IPS DF 6.9 (cell line): Measurements from ENCODE around the gene PRLR.
"Not testable (repeated sequence)": the region's sequence is repeated elsewhere in the genome, so short reads cannot be mapped to it uniquely, and the experiment has no call there.

Experiments
- DNase-seq: peaks from one replicate; pipeline ENCODE4 v3.0.0-alpha.2; 2013; ENCODE audit warnings: low read depth, low spot score
- H3K27ac ChIP-seq: one replicate; pipeline ENCODE4 v1.5.1; 2013; ENCODE audit warnings: low read length, control low read depth
- H3K27me3 ChIP-seq: 2 replicates; pipeline ENCODE4 v1.6.1; 2013; ENCODE audit warnings: mild to moderate bottlenecking, low read length; ENCODE audit not compliant: control insufficient read depth, insufficient read depth
- H3K36me3 ChIP-seq: 2 replicates; pipeline ENCODE4 v1.6.1; 2013; ENCODE audit warnings: low read length; ENCODE audit not compliant: control insufficient read depth, insufficient read depth
- H3K4me1 ChIP-seq: 2 replicates; pipeline ENCODE4 v1.6.1; 2013; ENCODE audit warnings: low read length; ENCODE audit not compliant: control insufficient read depth, insufficient read depth
- H3K4me3 ChIP-seq: 2 replicates; pipeline ENCODE4 v1.5.1; 2013; ENCODE audit warnings: mild to moderate bottlenecking, low read length
- H3K9me3 ChIP-seq: 2 replicates; pipeline ENCODE4 v1.6.1; 2013; ENCODE audit warnings: low read length, inconsistent platforms; ENCODE audit not compliant: control insufficient read depth, insufficient read depth
- WGBS: extraction: QIAGEN DNeasy Blood & Tissue Kit; methylation state at CpG from one replicate; pipeline ENCODE4 v1.1.7; 2013; ENCODE audit warnings: mixed read lengths, missing lambda C conversion rate; ENCODE audit not compliant: insufficient read length, insufficient coverage; 5-methylcytosine and 5-hydroxymethylcytosine counted together

The PRLR gene

GRCh38 chr5:35246900-35247647 is 16.8 kb upstream of the PRLR start:
- WGBS: no CpG with 5 or more reads among the region's 7 CpGs
- Histone ChIP-seq H3K27ac (no peak overlapping the region), H3K27me3 (no peaks in the 10 kb centered on the region), H3K36me3 (no peaks in the 10 kb centered on the region), H3K4me1 (peaks cover 2% of the 10 kb centered on the region), H3K9me3 (no peaks in the 10 kb centered on the region), H3K4me3 (no peak overlapping the region)
- no peak for DNase-seq

- peaks cover 2% of the 10 kb centered on the region for H3K4me1 ChIP-seq
- no peaks in the 10 kb centered on the region for H3K9me3 ChIP-seq
- no peak for DNase-seq
- no peak overlapping the region for H3K27ac ChIP-seq
- WGBS: no CpG with 5 or more reads among the region's 2 CpGs
- no peaks in the 10 kb centered on the region for H3K36me3 ChIP-seq
- no peak overlapping the region for H3K4me3 ChIP-seq
- H3K27me3 ChIP-seq: no peaks in the 10 kb centered on the region
These were observed 16.1 kb upstream of the PRLR start for GRCh38 chr5:35246411-35246810.

DNA sequence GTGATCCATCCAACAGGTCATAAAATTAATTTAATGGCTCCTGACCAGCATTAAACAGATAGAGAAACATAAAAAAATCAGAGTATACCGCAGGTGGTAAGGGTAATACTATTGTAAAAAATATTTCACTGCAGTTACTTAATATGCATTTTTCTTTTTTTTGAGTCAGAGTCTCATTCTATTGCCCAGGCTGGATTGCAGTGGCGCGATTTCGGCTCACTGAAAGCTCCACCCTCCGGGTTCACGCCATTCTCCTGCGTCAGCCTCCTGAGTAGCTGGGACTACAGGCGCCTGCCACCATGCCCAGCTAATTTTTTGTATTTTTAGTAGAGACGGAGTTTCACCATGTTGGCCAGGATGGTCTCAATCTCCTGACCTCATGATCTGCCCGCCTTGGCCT is 15.1 kb upstream of the PRLR start:
- not testable (repeated sequence) for H3K4me3 ChIP-seq, H3K27ac ChIP-seq, H3K27me3 ChIP-seq, H3K4me1 ChIP-seq, DNase-seq, H3K36me3 ChIP-seq, H3K9me3 ChIP-seq
- WGBS: no CpG with 5 or more reads among the region's 10 CpGs

DNA sequence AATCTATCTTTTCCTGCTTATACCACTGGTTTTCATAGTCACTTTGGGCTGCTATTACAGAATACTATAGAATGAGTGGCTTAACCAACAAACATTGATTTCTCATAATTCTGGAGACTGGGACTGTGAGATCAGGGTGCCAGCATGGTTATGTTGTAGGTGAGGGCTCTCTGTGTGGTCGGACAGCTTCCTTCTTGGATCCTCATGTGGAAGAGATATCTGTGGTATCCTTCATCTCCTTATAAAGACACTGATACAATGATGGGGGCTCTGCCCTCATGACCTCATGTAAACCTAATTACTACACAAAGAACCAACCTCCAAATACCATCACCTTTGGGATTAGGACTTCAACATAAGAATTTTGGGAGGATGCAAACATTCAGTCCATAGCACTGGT is 13.9 kb upstream of the PRLR start:
- Histone ChIP-seq H3K27ac (no peak overlapping the region), H3K36me3 (no peaks in the 10 kb centered on the region), H3K27me3 (no peaks in the 10 kb centered on the region), H3K4me3 (no peak overlapping the region), H3K4me1 (peaks cover 2% of the 10 kb centered on the region), H3K9me3 (no peaks in the 10 kb centered on the region)
- no CpG with 5 or more reads among the region's 1 CpG for WGBS
- no peak for DNase-seq

- Histone ChIP-seq H3K9me3 (no peaks in the 10 kb centered on the region), H3K4me1 (peaks cover 2% of the 10 kb centered on the region), H3K27ac (no peak overlapping the region), H3K27me3 (no peaks in the 10 kb centered on the region), H3K4me3 (no peak overlapping the region), H3K36me3 (no peaks in the 10 kb centered on the region)
- WGBS: no CpG with 5 or more reads among the region's 4 CpGs
- DNase-seq: no peak
These were observed 12.5 kb upstream of the PRLR start for GRCh38 chr5:35242702-35243258.

DNA sequence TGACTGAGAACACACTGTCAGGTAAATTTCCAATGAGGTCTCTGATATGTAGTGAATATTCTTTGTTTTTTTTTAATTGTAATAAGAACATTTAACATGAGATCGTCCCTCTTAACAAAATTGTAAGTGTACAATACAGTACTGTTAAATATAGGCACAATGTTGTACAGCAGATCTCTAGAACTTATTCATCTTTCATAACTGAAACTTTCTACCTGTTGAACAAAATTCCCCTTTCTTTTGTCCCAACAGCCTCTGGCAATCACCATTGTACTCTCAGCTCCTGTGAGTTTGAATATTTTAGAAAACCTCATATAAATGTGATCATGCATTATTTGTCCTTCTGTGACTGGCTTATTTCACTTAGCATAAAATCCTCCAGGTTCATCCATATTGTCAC is 10.6 kb upstream of the PRLR start:
- H3K9me3 ChIP-seq: no peaks in the 10 kb centered on the region
- no peaks in the 10 kb centered on the region for H3K27me3 ChIP-seq
- WGBS: no CpG with 5 or more reads among the region's 1 CpG
- no peak overlapping the region for H3K27ac ChIP-seq
- DNase-seq: no peak
- no peaks in the 10 kb centered on the region for H3K36me3 ChIP-seq
- H3K4me3 ChIP-seq: no peak overlapping the region
- no peaks in the 10 kb centered on the region for H3K4me1 ChIP-seq

- H3K4me1 ChIP-seq: no peaks in the 10 kb centered on the region
- no peaks in the 10 kb centered on the region for H3K36me3 ChIP-seq
- H3K4me3 ChIP-seq: no peak overlapping the region
- no peak for DNase-seq
- WGBS: no CpG with 5 or more reads among the region's 2 CpGs
- H3K27ac ChIP-seq: no peak overlapping the region
- H3K27me3 ChIP-seq: no peaks in the 10 kb centered on the region
- no peaks in the 10 kb centered on the region for H3K9me3 ChIP-seq
These were observed 9.8 kb upstream of the PRLR start for GRCh38 chr5:35239911-35240610.

GRCh38 chr5:35239476-35239875 is 9.2 kb upstream of the PRLR start:
- H3K4me1 ChIP-seq: no peaks in the 10 kb centered on the region
- DNase-seq: no peak
- H3K27ac ChIP-seq: no peak overlapping the region
- no peaks in the 10 kb centered on the region for H3K27me3 ChIP-seq
- no peaks in the 10 kb centered on the region for H3K9me3 ChIP-seq
- no CpG with 5 or more reads among the region's 7 CpGs for WGBS
- H3K4me3 ChIP-seq: no peak overlapping the region
- no peaks in the 10 kb centered on the region for H3K36me3 ChIP-seq

DNA sequence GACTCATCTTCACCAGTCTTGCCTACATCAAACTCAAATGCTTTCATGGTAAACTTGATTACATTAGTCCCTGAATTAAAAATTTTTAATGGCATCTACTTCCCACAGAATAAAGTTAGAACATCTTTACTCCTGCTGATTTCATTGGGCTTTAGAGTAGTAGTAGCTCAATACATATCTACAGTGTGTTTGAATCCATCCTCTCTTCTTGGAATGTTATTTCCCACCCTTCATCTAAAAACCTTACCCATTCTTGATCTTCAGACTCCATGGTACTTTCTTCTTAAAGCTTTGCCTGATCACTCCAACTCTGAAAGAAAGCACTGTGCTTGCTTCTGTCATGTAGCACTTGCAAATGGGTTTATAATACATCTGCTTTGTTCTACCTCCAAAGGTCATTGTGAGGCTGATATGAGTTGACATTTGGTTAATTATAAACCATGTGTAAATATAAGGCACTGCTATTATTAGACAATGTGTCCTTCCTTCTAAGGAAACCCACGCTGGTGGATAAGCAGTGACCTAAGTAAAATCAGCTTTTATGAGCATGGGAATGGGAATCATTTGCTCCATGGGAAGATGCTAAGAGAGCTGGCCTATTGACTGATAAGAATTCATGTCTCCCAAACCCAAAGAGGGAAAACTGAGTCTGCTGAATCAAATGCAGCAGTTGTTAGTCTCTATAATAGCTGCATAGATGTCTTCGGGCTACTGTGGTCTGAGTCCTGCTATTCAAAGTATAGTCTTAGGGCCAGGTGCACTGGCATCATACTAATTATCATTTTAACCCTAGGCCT is 7.5 kb upstream of the PRLR start:
- Histone ChIP-seq H3K27me3 (no peaks in the 10 kb centered on the region), H3K4me1 (no peaks in the 10 kb centered on the region)
- no CpG with 5 or more reads among the region's 2 CpGs for WGBS

DNA sequence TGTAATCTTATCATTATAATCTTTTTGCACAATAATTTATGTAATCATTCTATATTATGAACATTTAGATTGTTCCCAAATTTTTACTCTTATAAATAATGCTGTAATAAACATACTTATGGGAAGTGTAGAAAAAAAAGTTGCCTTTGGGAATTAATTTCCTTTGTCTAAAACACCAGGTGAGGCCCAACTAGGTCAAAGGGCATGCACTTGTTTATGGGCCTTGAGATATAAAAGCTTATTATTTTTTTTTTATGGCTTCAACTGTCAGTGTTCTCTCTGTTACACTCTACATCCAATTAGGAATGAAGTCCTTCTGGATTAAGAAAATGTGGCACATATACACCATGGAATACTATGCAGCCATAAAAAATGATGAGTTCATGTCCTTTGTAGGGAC is 6.5 kb upstream of the PRLR start:
- no peak overlapping the region for H3K27ac ChIP-seq
- no peaks in the 10 kb centered on the region for H3K36me3 ChIP-seq
- H3K27me3 ChIP-seq: no peaks in the 10 kb centered on the region
- no peak overlapping the region for H3K4me3 ChIP-seq
- H3K9me3 ChIP-seq: no peaks in the 10 kb centered on the region
- H3K4me1 ChIP-seq: no peaks in the 10 kb centered on the region
- no peak for DNase-seq

More for the DNA sequence above, 7.5 kb upstream of the PRLR start:
- Histone ChIP-seq H3K9me3 (no peaks in the 10 kb centered on the region), H3K4me3 (no peak overlapping the region), H3K27ac (no peak overlapping the region), H3K36me3 (no peaks in the 10 kb centered on the region)
- DNase-seq: no peak
